ENCODE measurements around the gene POLR2M.

GRCh38 chr15:57758560-57758959 lies 52.0 kb downstream of the POLR2M start:
- no peak for TF ChIP-seq EZH2 (IDR thresholded peaks at IDR 0.05)
- TF ChIP-seq, protein P1, sequence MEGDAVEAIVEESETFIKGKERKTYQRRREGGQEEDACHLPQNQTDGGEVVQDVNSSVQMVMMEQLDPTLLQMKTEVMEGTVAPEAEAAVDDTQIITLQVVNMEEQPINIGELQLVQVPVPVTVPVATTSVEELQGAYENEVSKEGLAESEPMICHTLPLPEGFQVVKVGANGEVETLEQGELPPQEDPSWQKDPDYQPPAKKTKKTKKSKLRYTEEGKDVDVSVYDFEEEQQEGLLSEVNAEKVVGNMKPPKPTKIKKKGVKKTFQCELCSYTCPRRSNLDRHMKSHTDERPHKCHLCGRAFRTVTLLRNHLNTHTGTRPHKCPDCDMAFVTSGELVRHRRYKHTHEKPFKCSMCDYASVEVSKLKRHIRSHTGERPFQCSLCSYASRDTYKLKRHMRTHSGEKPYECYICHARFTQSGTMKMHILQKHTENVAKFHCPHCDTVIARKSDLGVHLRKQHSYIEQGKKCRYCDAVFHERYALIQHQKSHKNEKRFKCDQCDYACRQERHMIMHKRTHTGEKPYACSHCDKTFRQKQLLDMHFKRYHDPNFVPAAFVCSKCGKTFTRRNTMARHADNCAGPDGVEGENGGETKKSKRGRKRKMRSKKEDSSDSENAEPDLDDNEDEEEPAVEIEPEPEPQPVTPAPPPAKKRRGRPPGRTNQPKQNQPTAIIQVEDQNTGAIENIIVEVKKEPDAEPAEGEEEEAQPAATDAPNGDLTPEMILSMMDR (IDR thresholded peaks at IDR 0.05): no peak
